GM12875 (cell line): ENCODE measurements around the gene HIBCH.

Source experiments
- H3K4me3 ChIP-seq: one replicate; pipeline ENCODE4 v1.5.1; 2011; ENCODE audit warnings: low read depth, low read length, control low read depth
- TF ChIP-seq, protein P1 (sequence below): IDR thresholded peaks from 2 replicates; pipeline ENCODE4 v1.5.1; 2011; ENCODE audit warnings: low read depth, mild to moderate bottlenecking, control low read depth, inconsistent platforms, low read length, moderate library complexity, borderline replicate concordance; ENCODE audit not compliant: insufficient read depth

HIBCH gene

DNA sequence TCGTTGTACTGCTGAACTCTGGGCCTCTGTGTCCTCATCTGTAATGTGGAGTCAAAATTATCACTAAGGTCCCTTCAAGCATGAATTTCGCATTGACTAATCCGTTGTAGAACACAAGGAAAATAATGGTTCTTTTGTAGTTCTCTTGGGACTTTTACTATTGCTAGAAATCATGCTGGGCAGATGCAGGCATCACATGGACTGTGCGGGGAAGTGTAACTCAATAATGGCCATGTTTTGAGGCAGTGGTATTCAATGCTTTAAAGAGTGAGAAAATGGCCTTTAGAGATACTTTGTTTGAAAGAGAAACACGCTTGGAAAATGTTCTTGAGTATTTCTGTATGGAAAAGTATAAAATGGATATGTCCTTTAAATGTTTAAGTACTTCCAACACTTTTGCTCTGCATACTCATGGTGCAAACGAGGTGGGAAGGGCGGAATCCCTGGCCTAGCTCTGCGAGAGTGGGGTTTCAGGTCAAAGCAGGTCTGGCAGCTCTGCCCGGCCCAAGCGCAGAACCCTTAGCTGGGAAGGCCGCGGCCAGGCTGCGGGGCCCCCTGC, 139.8 kb downstream of the HIBCH start:
- TF ChIP-seq, protein P1, sequence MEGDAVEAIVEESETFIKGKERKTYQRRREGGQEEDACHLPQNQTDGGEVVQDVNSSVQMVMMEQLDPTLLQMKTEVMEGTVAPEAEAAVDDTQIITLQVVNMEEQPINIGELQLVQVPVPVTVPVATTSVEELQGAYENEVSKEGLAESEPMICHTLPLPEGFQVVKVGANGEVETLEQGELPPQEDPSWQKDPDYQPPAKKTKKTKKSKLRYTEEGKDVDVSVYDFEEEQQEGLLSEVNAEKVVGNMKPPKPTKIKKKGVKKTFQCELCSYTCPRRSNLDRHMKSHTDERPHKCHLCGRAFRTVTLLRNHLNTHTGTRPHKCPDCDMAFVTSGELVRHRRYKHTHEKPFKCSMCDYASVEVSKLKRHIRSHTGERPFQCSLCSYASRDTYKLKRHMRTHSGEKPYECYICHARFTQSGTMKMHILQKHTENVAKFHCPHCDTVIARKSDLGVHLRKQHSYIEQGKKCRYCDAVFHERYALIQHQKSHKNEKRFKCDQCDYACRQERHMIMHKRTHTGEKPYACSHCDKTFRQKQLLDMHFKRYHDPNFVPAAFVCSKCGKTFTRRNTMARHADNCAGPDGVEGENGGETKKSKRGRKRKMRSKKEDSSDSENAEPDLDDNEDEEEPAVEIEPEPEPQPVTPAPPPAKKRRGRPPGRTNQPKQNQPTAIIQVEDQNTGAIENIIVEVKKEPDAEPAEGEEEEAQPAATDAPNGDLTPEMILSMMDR: no peak
- peak overlapping the region; percentile 67 for H3K4me3 ChIP-seq

DNA sequence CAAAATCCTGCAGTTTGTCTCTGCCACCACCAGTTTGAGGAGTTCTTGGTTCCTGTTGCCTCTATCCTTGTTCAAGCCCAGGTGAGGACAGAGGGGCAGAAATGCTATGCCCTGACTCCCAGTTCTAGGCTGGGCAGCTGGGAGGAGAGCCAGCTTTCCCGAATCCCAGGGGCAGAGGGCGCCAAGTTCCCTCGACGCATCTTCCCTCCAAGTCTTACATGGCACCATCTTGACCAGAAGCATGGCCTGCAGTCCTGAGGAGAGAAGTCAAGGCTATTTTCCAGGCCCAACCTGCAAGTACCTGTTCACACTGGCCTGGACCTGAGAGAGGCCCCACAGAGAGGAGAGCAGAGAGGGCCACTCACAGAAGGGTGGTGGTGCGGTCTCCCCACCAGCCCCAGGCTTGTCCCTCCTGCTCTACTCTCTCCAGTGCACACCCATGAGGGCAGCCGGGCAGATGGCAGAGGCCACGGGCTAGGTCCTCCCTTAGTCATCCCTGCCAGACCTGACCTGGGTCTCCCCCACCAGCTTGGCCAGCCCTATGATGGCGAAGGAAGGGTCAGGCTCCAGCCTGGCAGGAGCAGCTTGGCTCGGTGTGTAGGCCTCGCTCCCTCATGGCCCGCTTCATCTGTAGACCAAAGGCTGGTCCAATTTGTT, 141.4 kb downstream of the HIBCH start:
- TF ChIP-seq, protein P1: no peak
- H3K4me3 ChIP-seq: no peak overlapping the region

DNA sequence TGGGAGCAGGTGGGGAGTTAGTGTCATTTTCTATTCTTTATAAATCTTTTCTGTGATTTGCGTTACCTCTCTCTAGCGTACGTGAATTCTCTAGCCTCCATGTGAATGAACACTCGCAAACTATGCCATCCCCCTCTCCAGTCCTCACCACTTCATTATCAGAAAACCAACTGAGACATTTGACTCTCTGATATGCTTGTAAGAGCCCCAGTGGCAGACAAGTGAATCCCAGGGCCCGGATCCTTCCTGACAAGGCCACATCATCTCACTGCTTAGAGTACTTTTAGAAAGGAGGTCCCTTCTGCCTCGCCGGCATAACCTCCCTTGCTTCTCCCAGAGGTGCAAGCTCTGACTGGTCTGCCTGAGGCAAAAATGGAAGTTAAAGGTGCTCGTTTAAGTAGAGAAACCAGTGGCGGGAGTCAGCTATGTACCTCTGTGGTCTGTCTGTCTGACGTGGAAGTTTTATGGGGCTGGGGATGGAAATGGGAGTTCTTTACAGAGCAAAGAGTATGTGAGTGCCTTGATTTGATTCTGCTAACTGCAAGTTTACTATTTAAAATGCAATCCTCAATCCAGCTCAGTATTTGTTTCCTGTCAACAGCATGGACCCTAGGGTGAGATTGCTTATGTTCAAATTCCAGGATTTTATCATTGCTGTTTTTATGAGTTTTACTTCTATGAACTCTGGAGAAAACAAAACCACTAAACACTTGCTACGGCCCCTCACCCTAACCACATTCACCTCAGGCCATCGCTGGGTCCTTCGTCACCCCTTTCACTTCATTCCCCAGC, 142.2 kb downstream of the HIBCH start:
- TF ChIP-seq, protein P1: no peak
- H3K4me3 ChIP-seq: no peak overlapping the region

DNA sequence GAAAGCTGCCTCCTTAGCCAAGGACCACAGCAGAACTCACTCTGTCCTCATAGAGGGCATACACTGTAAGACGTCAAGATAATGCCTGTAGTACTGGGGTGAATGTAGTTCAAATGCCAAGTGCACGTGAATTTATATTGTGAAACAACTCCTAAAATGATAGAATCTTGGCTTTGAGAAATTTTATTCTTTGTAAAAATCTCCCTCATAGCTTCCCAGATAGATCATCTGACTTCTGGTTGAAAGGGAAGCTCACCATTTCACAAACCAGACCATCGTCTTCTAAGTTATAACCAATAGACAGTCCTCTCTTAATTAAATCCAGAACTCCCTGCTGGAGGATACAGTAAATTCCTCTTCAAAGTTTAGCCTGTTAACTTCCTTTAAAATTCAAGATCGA, 146.2 kb downstream of the HIBCH start:
- TF ChIP-seq, protein P1: no peak
- no peak overlapping the region for H3K4me3 ChIP-seq

DNA sequence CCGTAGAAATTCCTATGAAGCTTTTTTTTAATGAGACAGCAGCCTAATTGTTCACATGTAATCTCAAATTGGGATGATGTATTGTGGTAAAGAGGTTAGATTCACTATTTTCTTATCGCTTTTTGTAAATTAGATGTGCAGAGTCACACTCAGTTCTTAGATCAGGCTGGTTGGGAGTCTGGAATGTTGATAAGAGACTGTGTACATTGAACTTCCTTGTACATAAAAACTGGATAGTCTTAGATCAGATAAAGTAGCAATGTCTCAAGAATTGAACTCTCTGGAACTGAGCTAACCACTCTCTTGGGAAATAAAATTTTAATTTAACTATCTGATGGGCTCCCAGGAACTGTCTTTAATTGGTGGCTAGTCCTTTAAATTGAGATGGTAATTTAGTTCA, 149.0 kb downstream of the HIBCH start:
- TF ChIP-seq, protein P1: no peak
- no peak overlapping the region for H3K4me3 ChIP-seq

GRCh38 chr2:190169221-190170072, 150.2 kb downstream of the HIBCH start:
- no peak overlapping the region for H3K4me3 ChIP-seq
- TF ChIP-seq, protein P1: no peak
